ENCODE data around the gene BCAS3. TPM values are rescaled to one million over a fixed set of nuclear protein-coding genes. Genes with fewer than 3 reads are reported as not detected.

BCAS3 gene
- total RNA-seq, 1 experiment from 2014 or later = 26.3 TPM

- Histone ChIP-seq H3K4me2 (ENCODE audit: low read length) (no peak overlapping the region), H3K9ac (ENCODE audit: low read length) (no peak overlapping the region), H2AFZ (ENCODE audit: low read depth, low read length, poor library complexity, severe bottlenecking) (no peak overlapping the region), H3K4me3 (replicated peaks in 1 of 2; ENCODE audit: low read depth in 1 of 2, low read length in 2 of 2) (no peak overlapping the region), H3K4me1 (ENCODE audit: control insufficient read depth in 1 of 2, insufficient read depth in 2 of 2, low read length in 2 of 2) (no peaks in the 10 kb centered on the region), H4K20me1 (ENCODE audit: insufficient read depth) (no peaks in the 10 kb centered on the region), H3K79me2 (ENCODE audit: insufficient read depth, low read length) (no peaks in the 10 kb centered on the region), H3K27ac (ENCODE audit: low read depth, low read length) (no peak overlapping the region), H3K36me3 (ENCODE audit: control insufficient read depth in 1 of 2, insufficient read depth in 2 of 2, low read length in 2 of 2) (no peaks in the 10 kb centered on the region), H3K27me3 (ENCODE audit: insufficient read depth, low read length) (no peaks in the 10 kb centered on the region), H3K9me2 (ENCODE audit: insufficient read depth) (no peaks in the 10 kb centered on the region), H3K9me3 (ENCODE audit: control insufficient read depth in 1 of 2, insufficient read depth in 1 of 2, low read depth in 1 of 2, low read length in 2 of 2) (no peaks in the 10 kb centered on the region)
- ChIA-PET RAD21 (ENCODE audit: low non-redundant PET in 1 of 2, low total read pairs in 2 of 2, uncharacterized antibody in 2 of 2, unreplicated experiment in 2 of 2) (no interaction called here), CTCF (no interaction called here), POLR2A (no interaction called here)
- no peak for DNase-seq (ENCODE audit: low read depth, low spot score)
- no peak for TF ChIP-seq REST (IDR thresholded peaks at IDR 0.05; ENCODE audit: low read depth)
- no peak for TF ChIP-seq SRF (IDR thresholded peaks at IDR 0.05; ENCODE audit: low read depth)
- TF ChIP-seq EZH2phosphoT487 (IDR thresholded peaks at IDR 0.05; ENCODE audit: borderline replicate concordance) = no peak
- no peak for TF ChIP-seq SP1 (IDR thresholded peaks at IDR 0.05; ENCODE audit: low read depth)
- TF ChIP-seq RAD21 (IDR thresholded peaks at IDR 0.05; ENCODE audit: low read depth) = no peak
- TF ChIP-seq EGR1 (IDR thresholded peaks at IDR 0.05; ENCODE audit: low read depth) = no peak
- no peak for TF ChIP-seq ATF3 (IDR thresholded peaks at IDR 0.05)
- TF ChIP-seq ZFX (IDR thresholded peaks at IDR 0.05) = no peak
- no peak for TF ChIP-seq TCF7L2 (IDR thresholded peaks at IDR 0.05; ENCODE audit: borderline replicate concordance, extremely low read depth, insufficient read depth, insufficient read length)
- ATAC-seq = no peak
- intact Hi-C loops (cut with micrococcal nuclease) = no loop called here
- BruUV-seq (replicated peaks) = no TSS peak
Measured at GRCh38 chr17:61126473-61127249, 449.0 kb downstream of the BCAS3 start.

Data from HCT116 (cell line).